Fibroblast of villous mesenchyme (primary cell): Measurements from ENCODE around the gene SEPTIN5. TPM values are rescaled to one million over a fixed set of nuclear protein-coding genes. Genes with fewer than 3 reads are reported as not detected.

Source experiments
- DNase-seq: peaks from one replicate; pipeline ENCODE4 v3.0.0-alpha.2; 2010; ENCODE audit warnings: low read depth
- H3K4me3 ChIP-seq: 2 replicates; pipeline ENCODE4 v1.5.1; 2011; ENCODE audit warnings: low read depth, mild to moderate bottlenecking, low read length
- CTCF ChIP-seq: IDR thresholded peaks from 2 replicates; pipeline ENCODE4 v1.5.1; 2012; ENCODE audit warnings: low read depth, mild to moderate bottlenecking, low read length; ENCODE audit not compliant: insufficient read depth
- total RNA-seq: library from RNA; depleted of rRNA; stranded (reverse); fragments of >200 nt; gene quantifications from 2 replicates; pipeline ENCODE4 v1.2.3, GENCODE V29; 2012

SEPTIN5 gene
- total RNA-seq, 1 donor: 10.4 TPM

DNA sequence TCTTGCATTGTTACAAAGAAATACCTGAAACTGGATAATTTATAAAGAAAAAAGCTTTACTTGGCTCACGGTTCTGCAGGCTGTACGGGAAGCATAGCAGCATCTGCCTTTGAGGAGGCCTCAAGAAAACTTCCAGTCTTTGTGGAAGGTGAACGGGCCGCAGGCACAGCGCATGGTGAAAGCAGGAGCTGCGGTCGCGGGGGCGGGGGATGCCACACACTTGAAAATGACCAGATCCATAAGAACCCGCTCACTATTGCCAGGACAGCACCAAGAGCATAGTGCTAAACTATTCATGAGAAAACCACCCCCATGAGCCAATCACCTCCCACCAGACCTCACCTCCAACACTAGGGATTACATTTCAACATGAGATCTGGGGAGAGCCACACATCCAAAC is 45.6 kb upstream of the SEPTIN5 start:
- DNase-seq: no peak
- no peak for TF ChIP-seq CTCF
- no peak overlapping the region for H3K4me3 ChIP-seq

DNA sequence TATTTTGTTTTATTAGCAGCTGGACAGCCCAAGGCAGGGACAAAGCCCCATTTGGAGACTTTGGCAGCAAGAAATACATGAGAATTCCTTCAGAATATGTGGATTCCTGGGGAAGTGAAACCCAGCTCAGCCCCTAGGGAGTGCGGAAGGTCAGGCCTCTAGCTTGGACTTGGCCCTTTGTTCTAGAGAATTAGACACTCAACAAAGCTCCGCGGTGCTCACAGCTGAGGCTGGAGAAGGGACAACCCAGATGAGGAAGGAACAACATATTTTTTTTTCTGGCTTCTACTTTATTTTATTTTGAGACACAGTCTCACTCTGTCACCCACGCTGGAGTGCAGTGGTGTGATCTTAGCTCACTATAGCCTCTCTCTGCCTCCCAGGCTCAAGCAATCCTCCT is 44.7 kb upstream of the SEPTIN5 start:
- DNase-seq: no peak
- no peak for TF ChIP-seq CTCF

GRCh38 chr22:19671316-19671715 is 43.0 kb upstream of the SEPTIN5 start:
- TF ChIP-seq CTCF: no peak
- H3K4me3 ChIP-seq: no peak overlapping the region
- DNase-seq: no peak

More for the DNA sequence above, 44.7 kb upstream of the SEPTIN5 start:
- H3K4me3 ChIP-seq: no peak overlapping the region

DNA sequence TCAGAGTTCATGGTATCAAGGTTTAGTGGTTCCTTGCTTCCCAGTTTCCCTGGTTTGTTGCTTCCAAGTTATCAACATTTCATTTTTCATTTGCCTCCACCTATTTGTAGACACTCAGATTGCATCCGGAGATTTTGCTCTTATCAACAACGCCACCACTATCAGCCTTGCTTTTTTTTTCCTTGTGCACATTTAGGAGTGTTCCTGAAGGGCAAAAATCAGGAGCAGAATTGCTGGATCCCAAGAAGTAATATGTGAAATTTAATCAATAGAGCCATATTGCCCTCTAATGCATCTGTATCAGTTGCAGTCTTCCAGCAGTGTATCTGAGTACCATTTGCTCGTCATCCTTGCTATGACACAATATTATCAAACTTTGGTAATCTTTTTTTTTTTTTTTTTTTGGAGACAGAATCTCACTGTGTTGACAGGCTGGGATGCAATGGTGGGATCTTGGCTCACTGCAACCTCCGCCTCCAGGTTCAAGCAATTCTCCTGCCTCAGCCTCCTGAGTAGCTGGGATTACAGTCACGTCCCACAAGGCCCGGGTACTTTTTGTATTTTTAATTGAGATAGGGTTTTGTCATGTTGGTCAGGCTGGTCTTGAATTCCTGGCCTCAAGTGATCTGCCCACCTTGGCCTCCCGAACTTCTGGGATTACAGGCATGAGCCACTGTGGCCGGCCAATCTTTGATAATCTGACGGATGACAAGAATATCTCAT is 42.1 kb upstream of the SEPTIN5 start:
- DNase-seq: no peak
- no peak for TF ChIP-seq CTCF

GRCh38 chr22:19673660-19674059 is 40.6 kb upstream of the SEPTIN5 start:
- DNase-seq: no peak
- H3K4me3 ChIP-seq: no peak overlapping the region
- no peak for TF ChIP-seq CTCF

More for the DNA sequence above, 42.1 kb upstream of the SEPTIN5 start:
- H3K4me3 ChIP-seq: no peak overlapping the region

DNA sequence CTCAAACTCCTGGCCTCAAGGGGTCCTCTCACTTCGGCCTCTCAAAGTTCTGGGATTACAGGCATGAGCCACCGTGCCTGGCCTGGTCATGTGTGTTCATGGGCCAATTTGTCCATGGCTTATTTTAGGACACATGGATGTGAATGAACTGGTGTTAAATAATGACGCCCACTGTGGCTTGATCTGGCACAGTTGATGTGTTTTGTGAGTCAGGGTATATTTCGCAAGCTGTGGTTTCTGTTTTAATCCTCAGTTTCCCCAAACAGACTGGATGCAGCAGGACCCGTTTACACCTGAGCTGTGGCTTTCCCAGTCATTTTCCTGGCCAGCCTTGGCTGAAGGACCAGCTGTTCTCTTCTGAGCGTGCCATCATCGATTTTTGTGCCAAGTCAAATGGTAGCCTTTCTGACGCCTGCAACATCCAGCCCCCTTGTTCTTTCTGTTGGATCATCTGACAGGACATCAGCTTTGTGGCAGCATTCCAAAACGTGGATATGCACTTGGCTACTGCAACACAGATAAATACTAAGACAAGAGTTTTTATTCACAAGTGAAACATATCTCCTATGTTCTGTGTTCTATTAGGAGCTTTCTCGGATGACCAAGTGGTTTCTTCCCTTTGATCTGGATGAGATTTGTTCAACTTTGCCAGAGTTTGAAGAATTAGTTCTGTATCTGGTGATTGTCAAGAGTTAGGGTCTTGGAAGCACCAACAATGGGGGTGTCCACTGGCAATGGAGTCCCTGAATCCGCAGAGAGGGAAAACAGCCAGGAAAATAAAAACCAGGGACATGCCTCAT is 40.0 kb upstream of the SEPTIN5 start:
- DNase-seq: no peak
- no peak overlapping the region for H3K4me3 ChIP-seq
- no peak for TF ChIP-seq CTCF
